BE2C (cell line): ENCODE results near the gene FBXO46.
"Not testable (repeated sequence)": the region's sequence is repeated elsewhere in the genome, so short reads cannot be mapped to it uniquely, and the experiment has no call there.

Experiments
- DNase-seq: peaks from one replicate; pipeline ENCODE4 v3.0.0-alpha.2; 2020
- H3K27me3 ChIP-seq: fragments of 250-450 bp; sonication (Bioruptor Pico); 2 replicates; pipeline ENCODE4 v1.5.1; 2020; ENCODE audit warnings: mild to moderate bottlenecking
- H3K36me3 ChIP-seq: fragments of 250-450 bp; sonication (Bioruptor Pico); 2 replicates; pipeline ENCODE4 v1.5.1; 2020; ENCODE audit warnings: mild to moderate bottlenecking
- H3K4me1 ChIP-seq: fragments of 250-450 bp; sonication (Bioruptor Pico); 2 replicates; pipeline ENCODE4 v1.5.1; 2020
- H3K4me3 ChIP-seq: 2 replicates; pipeline ENCODE4 v1.5.1; 2011; ENCODE audit warnings: low read depth, low read length
- H3K9me3 ChIP-seq: fragments of 250-450 bp; sonication (Bioruptor Pico); 2 replicates; pipeline ENCODE4 v1.5.1; 2020
- CTCF ChIP-seq: IDR thresholded peaks from 2 replicates; pipeline ENCODE4 v1.5.1; 2012; ENCODE audit warnings: mild to moderate bottlenecking, low read depth, low read length

The FBXO46 gene

GRCh38 chr19:45753548-45753947, 22.9 kb upstream of the FBXO46 start:
- no peaks in the 10 kb centered on the region for H3K9me3 ChIP-seq
- no peaks in the 10 kb centered on the region for H3K36me3 ChIP-seq
- no peaks in the 10 kb centered on the region for H3K4me1 ChIP-seq
- TF ChIP-seq CTCF, result no peak
- DNase-seq, result no peak
- no peaks in the 10 kb centered on the region for H3K27me3 ChIP-seq
- no peak overlapping the region for H3K4me3 ChIP-seq

- H3K36me3 ChIP-seq, result no peaks in the 10 kb centered on the region
- H3K27me3 ChIP-seq, result no peaks in the 10 kb centered on the region
- H3K4me1 ChIP-seq, result no peaks in the 10 kb centered on the region
- no peak for DNase-seq
- no peaks in the 10 kb centered on the region for H3K9me3 ChIP-seq
- no peak overlapping the region for H3K4me3 ChIP-seq
- no peak for TF ChIP-seq CTCF
Observed at GRCh38 chr19:45752639-45753038, 21.9 kb upstream of the FBXO46 start.

- DNase-seq, H3K4me1 ChIP-seq, H3K36me3 ChIP-seq, H3K4me3 ChIP-seq, H3K9me3 ChIP-seq, H3K27me3 ChIP-seq: not testable (repeated sequence)
Observed at GRCh38 chr19:45751483-45751882, 20.8 kb upstream of the FBXO46 start.

GRCh38 chr19:45747513-45747912, 16.8 kb upstream of the FBXO46 start:
- Histone ChIP-seq H3K4me1 (no peaks in the 10 kb centered on the region), H3K36me3 (no peaks in the 10 kb centered on the region), H3K4me3 (no peak overlapping the region), H3K9me3 (no peaks in the 10 kb centered on the region), H3K27me3 (peaks cover 12% of the 10 kb centered on the region)
- no peak for TF ChIP-seq CTCF
- DNase-seq, result no peak

- no peaks in the 10 kb centered on the region for H3K9me3 ChIP-seq
- H3K27me3 ChIP-seq, result peaks cover 17% of the 10 kb centered on the region
- no peaks in the 10 kb centered on the region for H3K4me1 ChIP-seq
- TF ChIP-seq CTCF, result no peak
- no peaks in the 10 kb centered on the region for H3K36me3 ChIP-seq
- H3K4me3 ChIP-seq, result no peak overlapping the region
- no peak for DNase-seq
Observed at GRCh38 chr19:45746866-45747265, 16.2 kb upstream of the FBXO46 start.

GRCh38 chr19:45745606-45746005, 14.9 kb upstream of the FBXO46 start:
- no peak for TF ChIP-seq CTCF
- Histone ChIP-seq H3K27me3 (peaks cover 17% of the 10 kb centered on the region), H3K4me3 (no peak overlapping the region), H3K4me1 (no peaks in the 10 kb centered on the region), H3K9me3 (no peaks in the 10 kb centered on the region), H3K36me3 (no peaks in the 10 kb centered on the region)
- DNase-seq, result no peak

- Histone ChIP-seq H3K27me3 (peaks cover 17% of the 10 kb centered on the region), H3K36me3 (no peaks in the 10 kb centered on the region), H3K4me1 (no peaks in the 10 kb centered on the region), H3K9me3 (no peaks in the 10 kb centered on the region), H3K4me3 (no peak overlapping the region)
- no peak for TF ChIP-seq CTCF
- no peak for DNase-seq
Observed at GRCh38 chr19:45742969-45743368, 12.3 kb upstream of the FBXO46 start.
